HCT116 (cell line): ENCODE data around the gene ZC3H7A. TPM values are rescaled to one million over a fixed set of nuclear protein-coding genes. Genes with fewer than 3 reads are reported as not detected.

Experiments used
- ATAC-seq: fragments of 200-7000 bp; cut with Tn5 transposase; 2 replicates; pipeline ENCODE4 v1.9.1; 2020; ENCODE audit warnings: mild to moderate bottlenecking, moderate library complexity
- BruUV-seq: library from RNA; stranded (reverse); fragments of 400-500 nt; replicated peaks from 2 replicates; lab custom pipeline; 2021; lab: Mats Ljungman, UMichigan
- CTCF ChIA-PET: fragments of 300-600 bp; sonication (Branson Sonifier 250); formaldehyde crosslinking; loops from one replicate; lab custom pipeline; 2021; ENCODE audit warnings: antibody characterized with exemption; lab: Charles Lee
- POLR2A ChIA-PET: fragments of 300-600, 350-600 bp; sonication (Branson Sonifier 250); formaldehyde crosslinking; loops from one replicate; lab custom pipeline; 2021; ENCODE audit warnings: antibody characterized with exemption; lab: Charles Lee
- RAD21 ChIA-PET, 2 experiments: fragments of 300-600 bp; sonication (Branson Sonifier 250); formaldehyde crosslinking; loops; one replicate each; lab custom pipeline; 2023; ENCODE audit warnings: low total read pairs in 2 of 2; ENCODE audit not compliant: uncharacterized antibody in 2 of 2, unreplicated experiment in 2 of 2, low non-redundant PET in 1 of 2; lab: Charles Lee
- DNase-seq: peaks from one replicate; pipeline ENCODE4 v3.0.0-alpha.2; 2010; ENCODE audit warnings: low read depth, low spot score
- H2AFZ ChIP-seq: fragments of 200-600 bp; shearing (Covaris generic), sonication (generic); 2 replicates; pipeline ENCODE4 v1.6.1; 2017; ENCODE audit warnings: low read depth, mixed run types, mixed read lengths, antibody characterized with exemption, low read length; ENCODE audit not compliant: poor library complexity, severe bottlenecking
- H3K27ac ChIP-seq: 2 replicates; pipeline ENCODE4 v1.5.1; 2012; ENCODE audit warnings: low read depth, low read length
- H3K27me3 ChIP-seq: fragments of 200-600 bp; sonication (generic); 2 replicates; pipeline ENCODE4 v1.6.1; 2016; ENCODE audit warnings: mixed run types, low read length, mixed read lengths; ENCODE audit not compliant: insufficient read depth
- H3K36me3 ChIP-seq, 2 experiments: fragments of 200-500 bp in 1 of 2; fragments of 200-600 bp in 1 of 2; sonication (Bioruptor generic) in 1 of 2; sonication (generic) in 1 of 2; 2 replicates each; pipeline versions ENCODE4 v1.5.1 to v1.6.1; 2014 to 2016; ENCODE audit warnings: low read length in 2 of 2, inconsistent platforms in 1 of 2, mixed read lengths in 1 of 2, mixed run types in 1 of 2; ENCODE audit not compliant: insufficient read depth in 2 of 2, control insufficient read depth in 1 of 2
- H3K4me1 ChIP-seq, 2 experiments: fragments of 200-600 bp in 1 of 2; sonication (generic) in 1 of 2; 2 replicates each; pipeline versions ENCODE4 v1.5.1 to v1.6.1; 2012 to 2017; ENCODE audit warnings: low read length in 2 of 2, inconsistent platforms in 1 of 2, mild to moderate bottlenecking in 1 of 2, mixed read lengths in 1 of 2, mixed run types in 1 of 2, moderate library complexity in 1 of 2; ENCODE audit not compliant: insufficient read depth in 2 of 2, control insufficient read depth in 1 of 2
- H3K4me2 ChIP-seq: fragments of 200-600 bp; sonication (generic); 2 replicates; pipeline ENCODE4 v1.6.1; 2017; ENCODE audit warnings: mixed run types, low read length, mixed read lengths
- H3K4me3 ChIP-seq, 2 experiments: fragments of 200-600 bp in 1 of 2; sonication (generic) in 1 of 2; replicated peaks in 1 of 2; 2 replicates each; pipeline ENCODE4 v1.5.1; 2011 to 2016; ENCODE audit warnings: low read length in 2 of 2, control low read depth in 1 of 2, low read depth in 1 of 2, mild to moderate bottlenecking in 1 of 2, mixed read lengths in 1 of 2, mixed run types in 1 of 2
- H3K79me2 ChIP-seq: fragments of 200-600 bp; sonication (generic); 2 replicates; pipeline ENCODE4 v1.6.1; 2017; ENCODE audit warnings: mild to moderate bottlenecking, mixed run types, low read length, moderate library complexity, mixed read lengths; ENCODE audit not compliant: insufficient read depth
- H3K9ac ChIP-seq: fragments of 200-600 bp; sonication (generic); 2 replicates; pipeline ENCODE4 v1.6.1; 2016; ENCODE audit warnings: low read length, mixed read lengths
- H3K9me2 ChIP-seq: fragments of 200-600 bp; sonication (generic), shearing (Covaris generic); 2 replicates; pipeline ENCODE4 v1.6.1; 2017; ENCODE audit warnings: mixed run types, mild to moderate bottlenecking, moderate library complexity; ENCODE audit not compliant: insufficient read depth
- H3K9me3 ChIP-seq, 2 experiments: fragments of 200-500 bp in 1 of 2; fragments of 200-600 bp in 1 of 2; sonication (Bioruptor generic) in 1 of 2; sonication (generic) in 1 of 2; 2 replicates each; pipeline ENCODE4 v1.6.1; 2014 to 2017; ENCODE audit warnings: low read length in 2 of 2, mixed read lengths in 2 of 2, inconsistent platforms in 1 of 2, low read depth in 1 of 2, mild to moderate bottlenecking in 1 of 2, mixed run types in 1 of 2, moderate library complexity in 1 of 2; ENCODE audit not compliant: control insufficient read depth in 1 of 2, insufficient read depth in 1 of 2
- H4K20me1 ChIP-seq: fragments of 200-600 bp; sonication (generic), shearing (Covaris generic); 2 replicates; pipeline ENCODE4 v1.6.1; 2017; ENCODE audit warnings: mixed run types, mild to moderate bottlenecking, moderate library complexity; ENCODE audit not compliant: insufficient read depth
- ATF3 ChIP-seq: IDR thresholded peaks from 2 replicates; pipeline ENCODE4 v1.6.1; 2012
- EGR1 ChIP-seq: IDR thresholded peaks from 2 replicates; pipeline ENCODE4 v1.6.1; 2012; ENCODE audit warnings: low read depth
- EZH2 ChIP-seq: fragments of 200-600 bp; sonication (generic); IDR thresholded peaks from 2 replicates; pipeline ENCODE4 v1.6.1; 2017; ENCODE audit warnings: antibody characterized with exemption, mixed run types
- EZH2phosphoT487 ChIP-seq: fragments of 200-600 bp; IDR thresholded peaks from 2 replicates; pipeline ENCODE4 v1.6.1; 2018; ENCODE audit warnings: antibody characterized with exemption, borderline replicate concordance
- FOSL1 ChIP-seq: IDR thresholded peaks from 2 replicates; pipeline ENCODE4 v1.6.1; 2012; ENCODE audit warnings: low read depth
- TCF7L2 ChIP-seq: IDR thresholded peaks from 2 replicates; pipeline ENCODE4 v1.7.0; 2011; ENCODE audit warnings: borderline replicate concordance, inconsistent platforms; ENCODE audit not compliant: insufficient read depth, insufficient read length; ENCODE audit errors: extremely low read depth
- ZNF274 ChIP-seq: fragments of 200-500 bp; sonication (Bioruptor generic); IDR thresholded peaks from 2 replicates; pipeline ENCODE4 v1.6.1; 2014; ENCODE audit warnings: mild to moderate bottlenecking, low read depth, low read length, inconsistent platforms
- intact Hi-C: fragments of 100-400 bp; cut with micrococcal nuclease; formaldehyde crosslinking; loops from 2 replicates; pipeline ENCODE4 v1.10.0; 2022
- total RNA-seq: library from RNA; stranded (reverse); gene quantifications from one replicate; pipeline ENCODE4 v1.2.1, GENCODE V29; 2021; ENCODE audit not compliant: unreplicated experiment
- TF ChIP-seq, protein P1 (sequence below), 3 experiments: fragments of 200-600 bp in 1 of 3; sonication (generic) in 1 of 3; IDR thresholded peaks in 2 of 3; conservative IDR thresholded peaks in 1 of 3; 2 replicates each; pipeline ENCODE4 v1.5.1; 2012 to 2017; ENCODE audit warnings: low read depth in 2 of 3, low read length in 2 of 3, antibody characterized with exemption in 1 of 3, borderline replicate concordance in 1 of 3, control low read depth in 1 of 3, mild to moderate bottlenecking in 1 of 3, mixed read lengths in 1 of 3, mixed run types in 1 of 3, moderate library complexity in 1 of 3; ENCODE audit not compliant: insufficient read depth in 1 of 3

Gene ZC3H7A
- total RNA-seq, 1 experiment from 2014 or later, result 33.4 TPM

DNA sequence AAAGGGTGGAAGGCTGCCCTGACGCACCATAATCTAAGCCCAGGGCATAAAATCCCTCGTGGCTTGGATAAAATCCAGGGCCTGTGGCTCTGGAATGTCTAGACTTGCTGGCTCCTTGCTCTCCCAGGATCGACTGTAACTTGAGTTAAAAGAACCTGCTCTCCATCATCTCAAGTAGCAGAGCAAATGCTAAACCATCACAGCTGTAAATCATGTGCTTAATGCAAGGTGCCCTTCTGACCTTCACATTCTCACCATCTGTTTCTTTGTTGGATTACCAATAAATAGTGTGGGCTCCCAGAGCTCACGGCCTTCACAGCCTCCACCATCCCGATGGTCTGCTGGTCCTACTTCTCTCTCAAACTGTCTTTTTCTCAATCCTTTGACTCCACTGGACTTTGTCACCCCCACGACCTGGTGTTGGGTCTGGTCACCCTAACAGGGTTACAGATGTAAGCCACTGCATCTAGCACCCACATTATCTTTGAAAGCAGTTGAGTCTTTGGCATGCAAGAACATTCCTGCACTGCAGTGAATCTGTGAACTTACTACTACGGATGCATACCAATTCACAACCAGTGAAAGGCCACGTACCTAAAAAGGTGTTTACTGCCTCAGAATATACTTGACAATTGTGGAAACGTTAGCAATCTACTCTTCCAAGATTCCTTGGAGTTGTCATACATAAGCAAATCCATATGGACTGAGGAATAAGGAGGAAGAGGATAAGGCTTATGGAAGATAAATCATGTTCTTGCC lies 39.0 kb upstream of the ZC3H7A start (continued):
- TF ChIP-seq ATF3 (no peak), EZH2 (no peak), FOSL1 (no peak), EZH2phosphoT487 (no peak), TCF7L2 (no peak), EGR1 (no peak), ZNF274 (no peak)

DNA sequence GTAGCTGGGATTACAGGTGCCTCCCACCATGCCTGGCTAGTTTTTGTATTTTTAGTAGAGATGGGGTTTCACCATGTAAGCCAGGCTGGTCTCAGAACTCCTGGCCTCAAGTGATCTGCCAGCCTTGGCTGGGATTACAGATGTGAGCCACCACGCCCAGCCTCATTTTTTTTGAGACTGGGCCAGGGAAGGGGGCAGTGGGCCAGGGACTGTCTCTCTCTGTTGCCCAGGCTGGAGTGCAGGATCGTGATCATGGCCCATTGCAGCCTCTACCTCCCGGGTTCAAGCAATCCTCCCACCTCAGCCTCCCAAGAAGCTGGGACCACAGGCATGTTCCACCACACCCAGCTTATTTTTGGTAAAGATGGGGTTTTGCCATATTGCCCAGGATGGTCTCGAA lies 38.3 kb upstream of the ZC3H7A start:
- Histone ChIP-seq H3K27me3 (no peaks in the 10 kb centered on the region), H3K4me3 (no peak overlapping the region), H3K27ac (no peak overlapping the region), H3K9me2 (no peaks in the 10 kb centered on the region), H2AFZ (no peak overlapping the region), H3K79me2 (peaks cover 14% of the 10 kb centered on the region), H4K20me1 (peaks cover 19% of the 10 kb centered on the region; the same call in 1 of the 2 replicates), H3K4me1 (peaks cover 0 to 7% of the 10 kb centered on the region in 2 experiments; a peak in 2 of 4 replicates), H3K9me3 (no peaks in the 10 kb centered on the region), H3K9ac (no peak overlapping the region), H3K36me3 (peaks cover 31 to 37% of the 10 kb centered on the region in 2 experiments), H3K4me2 (no peak overlapping the region)
- intact Hi-C loops, result no loop called here
- ATAC-seq (no peak), DNase-seq (no peak)
- CTCF ChIA-PET, result interaction anchor here (0.7 kb wide), 1 partner anchor 937 kb away, joined by 3 read pairs; no protein-coding TSS in a partner anchor
- RAD21 ChIA-PET, result no interaction called here
- TF ChIP-seq EGR1 (no peak), TCF7L2 (no peak)
- TF ChIP-seq, protein P1, sequence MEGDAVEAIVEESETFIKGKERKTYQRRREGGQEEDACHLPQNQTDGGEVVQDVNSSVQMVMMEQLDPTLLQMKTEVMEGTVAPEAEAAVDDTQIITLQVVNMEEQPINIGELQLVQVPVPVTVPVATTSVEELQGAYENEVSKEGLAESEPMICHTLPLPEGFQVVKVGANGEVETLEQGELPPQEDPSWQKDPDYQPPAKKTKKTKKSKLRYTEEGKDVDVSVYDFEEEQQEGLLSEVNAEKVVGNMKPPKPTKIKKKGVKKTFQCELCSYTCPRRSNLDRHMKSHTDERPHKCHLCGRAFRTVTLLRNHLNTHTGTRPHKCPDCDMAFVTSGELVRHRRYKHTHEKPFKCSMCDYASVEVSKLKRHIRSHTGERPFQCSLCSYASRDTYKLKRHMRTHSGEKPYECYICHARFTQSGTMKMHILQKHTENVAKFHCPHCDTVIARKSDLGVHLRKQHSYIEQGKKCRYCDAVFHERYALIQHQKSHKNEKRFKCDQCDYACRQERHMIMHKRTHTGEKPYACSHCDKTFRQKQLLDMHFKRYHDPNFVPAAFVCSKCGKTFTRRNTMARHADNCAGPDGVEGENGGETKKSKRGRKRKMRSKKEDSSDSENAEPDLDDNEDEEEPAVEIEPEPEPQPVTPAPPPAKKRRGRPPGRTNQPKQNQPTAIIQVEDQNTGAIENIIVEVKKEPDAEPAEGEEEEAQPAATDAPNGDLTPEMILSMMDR (IDR thresholded peaks at IDR 0.05 in 2 of 3, conservative IDR thresholded peaks at IDR 0.05 in 1 of 3; ENCODE audit: borderline replicate concordance in 1 of 3, insufficient read depth in 1 of 3, low read depth in 2 of 3, low read length in 2 of 3), result no peak
- POLR2A ChIA-PET, result no interaction called here
- no TSS peak for BruUV-seq
